HG03571 (cell line): Measurements from ENCODE around the gene HIC1.

Source experiments
- ATAC-seq: cut with Tn5 transposase; IDR thresholded peaks from one replicate; pipeline ENCODE4 v1.9.1; 2021; ENCODE audit not compliant: unreplicated experiment

HIC1 gene

GRCh38 chr17:2094891-2095535, 40.1 kb downstream of the HIC1 start:
- ATAC-seq: no peak

- ATAC-seq: no peak
These were observed 40.6 kb downstream of the HIC1 start for GRCh38 chr17:2095536-2095910.

- no peak for ATAC-seq
These were observed 46.8 kb downstream of the HIC1 start for GRCh38 chr17:2101448-2102257.

GRCh38 chr17:2102931-2103809, 48.3 kb downstream of the HIC1 start:
- ATAC-seq: no peak

GRCh38 chr17:2105663-2106062, 50.8 kb downstream of the HIC1 start:
- no peak for ATAC-seq

- ATAC-seq: no peak
These were observed 51.5 kb downstream of the HIC1 start for GRCh38 chr17:2106308-2106955.

GRCh38 chr17:2107050-2107449, 52.1 kb downstream of the HIC1 start:
- ATAC-seq: no peak

- ATAC-seq: no peak
These were observed 52.6 kb downstream of the HIC1 start for GRCh38 chr17:2107506-2107905.

GRCh38 chr17:2108170-2108569, 53.3 kb downstream of the HIC1 start:
- ATAC-seq: no peak

GRCh38 chr17:2110436-2110835, 55.5 kb downstream of the HIC1 start:
- no peak for ATAC-seq

- ATAC-seq: no peak
These were observed 56.8 kb downstream of the HIC1 start for GRCh38 chr17:2111691-2112090.
